NB4 (cell line): ENCODE measurements around the gene CCR7.

ENCODE experiments used
- CTCF ChIP-seq: IDR thresholded peaks from one replicate; pipeline ENCODE4 v1.5.1; 2012; ENCODE audit warnings: low read depth, low read length
- POLR2A ChIP-seq: IDR thresholded peaks from 2 replicates; pipeline ENCODE4 v1.6.1; 2011; ENCODE audit warnings: mild to moderate bottlenecking; ENCODE audit not compliant: insufficient read length; ENCODE audit errors: extremely low read depth

- TF ChIP-seq CTCF (no peak), POLR2A (no peak)
Measured at GRCh38 chr17:40551879-40552768, 13.1 kb downstream of the CCR7 start.
